IPS DF 4.7 (cell line): Measurements from ENCODE around the gene PLCD3.

Source experiments
- DNase-seq: peaks from one replicate; pipeline ENCODE4 v3.0.0-alpha.2; 2013; ENCODE audit warnings: low spot score; ENCODE audit errors: extremely low read depth

The PLCD3 gene

GRCh38 chr17:45149669-45150664 lies 17.7 kb upstream of the PLCD3 start:
- no peak for DNase-seq

GRCh38 chr17:45149037-45149668 lies 16.8 kb upstream of the PLCD3 start:
- DNase-seq, result no peak

GRCh38 chr17:45148183-45149036 lies 16.1 kb upstream of the PLCD3 start, which contains the start of gene HEXIM1:
Gene HEXIM1 (plus strand): TSS chr17:45148475. CDS start chr17:45149191, 716 bp downstream.
- peak; percentile 91 for DNase-seq

GRCh38 chr17:45147581-45148182 lies 15.4 kb upstream of the PLCD3 start:
- no peak for DNase-seq

GRCh38 chr17:45146890-45147580 lies 14.7 kb upstream of the PLCD3 start:
- DNase-seq, result no peak

GRCh38 chr17:45146592-45146889 lies 14.2 kb upstream of the PLCD3 start:
- DNase-seq, result no peak

- DNase-seq, result no peak
Measured at GRCh38 chr17:45146166-45146565, 13.9 kb upstream of the PLCD3 start.

- no peak for DNase-seq
Measured at GRCh38 chr17:45145035-45145389, 12.7 kb upstream of the PLCD3 start.

GRCh38 chr17:45144199-45145034 lies 12.1 kb upstream of the PLCD3 start:
- no peak for DNase-seq

GRCh38 chr17:45143767-45144198 lies 11.5 kb upstream of the PLCD3 start:
- no peak for DNase-seq

- DNase-seq, result no peak
Measured at GRCh38 chr17:45143094-45143670, 10.9 kb upstream of the PLCD3 start.

GRCh38 chr17:45139533-45139920 lies 7.2 kb upstream of the PLCD3 start:
- DNase-seq, result no peak

- DNase-seq, result no peak
Measured at GRCh38 chr17:45138911-45139532, 6.7 kb upstream of the PLCD3 start.

- no peak for DNase-seq
Measured at GRCh38 chr17:45137561-45138305, 5.4 kb upstream of the PLCD3 start.

GRCh38 chr17:45136846-45137560 lies 4.7 kb upstream of the PLCD3 start:
- no peak for DNase-seq

GRCh38 chr17:45135978-45136791 lies 3.9 kb upstream of the PLCD3 start:
- no peak for DNase-seq
